Fibroblast of lung (primary cell): ENCODE data around the gene MAP4K5.

Experiments
- EZH2 ChIP-seq: IDR thresholded peaks from 2 replicates; pipeline ENCODE4 v1.5.1; 2012; ENCODE audit warnings: low read length, control low read depth, mild to moderate bottlenecking; ENCODE audit errors: missing control alignments
- TF ChIP-seq, protein P1 (sequence below), 2 donors: IDR thresholded peaks in 1 of 2; conservative IDR thresholded peaks in 1 of 2; 1 replicate in 1 of 2; 2 replicates in 1 of 2; pipeline ENCODE4 v1.5.1; 2011 to 2012; ENCODE audit warnings: low read length in 2 of 2, control low read depth in 1 of 2, inconsistent platforms in 1 of 2, low read depth in 1 of 2, mild to moderate bottlenecking in 1 of 2

DNA sequence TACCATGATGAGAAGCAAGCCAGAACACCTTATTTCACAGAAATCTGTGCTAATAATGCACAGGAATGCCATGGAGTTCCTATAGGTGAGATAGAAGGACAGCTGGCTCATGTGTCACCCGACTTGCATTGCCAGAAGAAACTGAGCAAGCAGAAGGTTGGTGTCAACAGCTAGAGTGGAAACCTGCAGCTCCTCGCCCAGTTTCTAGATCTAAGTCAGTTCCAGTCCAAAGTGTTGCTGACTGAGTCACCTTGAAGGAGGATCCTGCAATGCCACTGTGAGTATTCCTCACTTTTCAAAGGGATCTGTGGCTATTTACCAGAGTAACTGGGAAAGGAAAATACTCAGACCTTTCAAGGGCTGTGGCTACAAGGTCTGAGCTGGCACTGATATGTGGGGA is 152.8 kb downstream of the MAP4K5 start:
- TF ChIP-seq, protein P1, sequence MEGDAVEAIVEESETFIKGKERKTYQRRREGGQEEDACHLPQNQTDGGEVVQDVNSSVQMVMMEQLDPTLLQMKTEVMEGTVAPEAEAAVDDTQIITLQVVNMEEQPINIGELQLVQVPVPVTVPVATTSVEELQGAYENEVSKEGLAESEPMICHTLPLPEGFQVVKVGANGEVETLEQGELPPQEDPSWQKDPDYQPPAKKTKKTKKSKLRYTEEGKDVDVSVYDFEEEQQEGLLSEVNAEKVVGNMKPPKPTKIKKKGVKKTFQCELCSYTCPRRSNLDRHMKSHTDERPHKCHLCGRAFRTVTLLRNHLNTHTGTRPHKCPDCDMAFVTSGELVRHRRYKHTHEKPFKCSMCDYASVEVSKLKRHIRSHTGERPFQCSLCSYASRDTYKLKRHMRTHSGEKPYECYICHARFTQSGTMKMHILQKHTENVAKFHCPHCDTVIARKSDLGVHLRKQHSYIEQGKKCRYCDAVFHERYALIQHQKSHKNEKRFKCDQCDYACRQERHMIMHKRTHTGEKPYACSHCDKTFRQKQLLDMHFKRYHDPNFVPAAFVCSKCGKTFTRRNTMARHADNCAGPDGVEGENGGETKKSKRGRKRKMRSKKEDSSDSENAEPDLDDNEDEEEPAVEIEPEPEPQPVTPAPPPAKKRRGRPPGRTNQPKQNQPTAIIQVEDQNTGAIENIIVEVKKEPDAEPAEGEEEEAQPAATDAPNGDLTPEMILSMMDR (conservative IDR thresholded peaks at IDR 0.05 in 1 of 2, IDR thresholded peaks at IDR 0.05 in 1 of 2; ENCODE audit: low read depth in 1 of 2, low read length in 2 of 2), result no peak
- no peak for TF ChIP-seq EZH2
